HepG2 (cell line): ENCODE data around the gene ERO1A. TPM values are rescaled to one million over a fixed set of nuclear protein-coding genes. Genes with fewer than 3 reads are reported as not detected.

Experiments used
- ATAC-seq: fragments of 200-7000 bp; cut with Tn5 transposase; 3 replicates; pipeline ENCODE4 v1.9.1; 2020; ENCODE audit warnings: mild to moderate bottlenecking, moderate library complexity
- BruUV-seq: library from RNA; stranded (reverse); fragments of 400-500 nt; replicated peaks from 2 replicates; lab custom pipeline; 2021; lab: Mats Ljungman, UMichigan
- CTCF ChIA-PET: fragments of 300-600 bp; formaldehyde crosslinking; extraction: SDS; loops from one replicate; lab custom pipeline; 2021; ENCODE audit warnings: low total read pairs, inconsistent platforms, low intra/inter-chr PET ratio; lab: Yijun Ruan, JAX
- POLR2A ChIA-PET: fragments of 350-600 bp; sonication (Branson Sonifier 250); formaldehyde crosslinking; loops from one replicate; lab custom pipeline; 2020; ENCODE audit warnings: antibody characterized with exemption, inconsistent platforms; lab: Yijun Ruan, JAX
- DNase-seq: peaks from one replicate; pipeline ENCODE4 v3.0.0-alpha.2; 2015; ENCODE audit warnings: low spot score
- FAIRE-seq: peaks from 3 replicates; lab custom pipeline; 2011; peaks lifted over from hg19 to GRCh38; lab: Jason Lieb, UNC
- H2AFZ ChIP-seq: one replicate; pipeline ENCODE4 v1.6.1; 2011; ENCODE audit warnings: low read length, inconsistent platforms
- H3K27ac ChIP-seq: fragments of 300-600 bp; 3 replicates; pipeline ENCODE4 v1.8.0; 2011; ENCODE audit warnings: mixed run types, mild to moderate bottlenecking, mixed read lengths, low read length, inconsistent platforms; ENCODE audit not compliant: insufficient read depth; ENCODE audit errors: extremely low read length
- H3K27me3 ChIP-seq, 2 experiments: fragments of 200-600 bp in 1 of 2; 2 replicates in 1 of 2; 3 replicates in 1 of 2; pipeline versions ENCODE4 v1.6.0 to v1.8.0; 2011; ENCODE audit warnings: low read length in 2 of 2, mild to moderate bottlenecking in 2 of 2, moderate library complexity in 2 of 2, inconsistent platforms in 1 of 2; ENCODE audit not compliant: insufficient read depth in 2 of 2, control insufficient read depth in 1 of 2
- H3K36me3 ChIP-seq, 2 experiments: fragments of 200-600 bp in 1 of 2; replicated peaks in 1 of 2; 2 replicates in 1 of 2; 3 replicates in 1 of 2; pipeline versions ENCODE4 v1.5.1 to v1.8.0; 2011; ENCODE audit warnings: low read length in 2 of 2, inconsistent platforms in 1 of 2; ENCODE audit not compliant: insufficient read depth in 2 of 2, control insufficient read depth in 1 of 2
- H3K4me1 ChIP-seq: 2 replicates; pipeline ENCODE4 v1.5.1; 2012; ENCODE audit warnings: low read length, inconsistent platforms; ENCODE audit not compliant: insufficient read depth
- H3K4me2 ChIP-seq: 2 replicates; pipeline ENCODE4 v1.6.0; 2011; ENCODE audit warnings: low read depth, low read length, inconsistent platforms
- H3K4me3 ChIP-seq, 3 experiments: fragments of 200-600 bp in 1 of 3; sonication (generic), shearing (Covaris generic) in 1 of 3; replicated peaks in 1 of 3; 2 replicates each; pipeline ENCODE4 v1.5.1; 2011 to 2016; ENCODE audit warnings: low read length in 3 of 3, inconsistent platforms in 2 of 3, low read depth in 2 of 3, mild to moderate bottlenecking in 2 of 3, control low read depth in 1 of 3, mixed read lengths in 1 of 3; ENCODE audit not compliant: insufficient read depth in 1 of 3
- H3K79me2 ChIP-seq: one replicate; pipeline ENCODE4 v1.6.1; 2011; ENCODE audit warnings: low read length, inconsistent platforms; ENCODE audit not compliant: insufficient read depth
- H3K9ac ChIP-seq: 2 replicates; pipeline ENCODE4 v1.6.0; 2011; ENCODE audit warnings: mild to moderate bottlenecking, low read depth, low read length, inconsistent platforms; ENCODE audit not compliant: insufficient read depth
- H3K9me3 ChIP-seq: 2 replicates; pipeline ENCODE4 v1.5.1; 2012; ENCODE audit warnings: mild to moderate bottlenecking, low read length
- H4K20me1 ChIP-seq: 2 replicates; pipeline ENCODE4 v1.6.0; 2011; ENCODE audit warnings: inconsistent platforms, mild to moderate bottlenecking, low read length, moderate library complexity; ENCODE audit not compliant: insufficient read depth
- CEBPB ChIP-seq: IDR thresholded peaks from 2 replicates; pipeline ENCODE4 v1.6.1; 2011; ENCODE audit warnings: low read depth, low read length, improper control_type of control experiment, borderline replicate concordance
- CREB1 ChIP-seq, 2 experiments: fragments of 450-650 bp in 1 of 2; IDR thresholded peaks; 2 replicates each; pipeline ENCODE4 v1.6.1; 2016 to 2017; ENCODE audit warnings: control low read depth in 1 of 2, mild to moderate bottlenecking in 1 of 2, missing compliant biosample characterization in 1 of 2, missing genetic modification characterization in 1 of 2
- DNMT3B ChIP-seq: conservative IDR thresholded peaks from 2 replicates; pipeline ENCODE4 v1.6.1; 2016; ENCODE audit warnings: missing biosample characterization, control low read depth
- FOSL2 ChIP-seq: sonication (generic); formaldehyde crosslinking; IDR thresholded peaks from 2 replicates; pipeline ENCODE4 v1.4.0; 2020; ENCODE audit warnings: missing genetic modification reagents
- MIXL1 ChIP-seq: IDR thresholded peaks from 2 replicates; pipeline ENCODE4 v1.6.1; 2016
- SIN3B ChIP-seq: fragments of 150-350 bp; IDR thresholded peaks from 2 replicates; pipeline ENCODE4 v1.6.1; 2014; ENCODE audit warnings: low read length
- WGBS: methylation state at CpG from one replicate; pipeline ENCODE4 v1.1.6; 2017; ENCODE audit warnings: low lambda C conversion rate; 5-methylcytosine and 5-hydroxymethylcytosine counted together
- in situ Hi-C: cut with HindIII; loops from 2 replicates; pipeline ENCODE4 v1.10.0; 2017; ENCODE audit warnings: low pct_unique_long_range_greater_than_20kb; ENCODE audit not compliant: extremely low pct_ligation_motif_present
- intact Hi-C: fragments of 100-400 bp; cut with micrococcal nuclease; formaldehyde crosslinking; loops from one replicate; pipeline ENCODE4 v1.10.0; 2022; ENCODE audit not compliant: unreplicated experiment
- polyA plus RNA-seq, 8 experiments: library from polyadenylated mRNA; depleted of rRNA in 3 of 8; stranded (reverse) in 7 of 8; unstranded in 1 of 8; fragments of >200 nt; fragmentation: Illumina TruSeq in 4 of 8; extraction: Trizol in 4 of 8; gene quantifications; 2 replicates each; pipeline versions ENCODE4 v1.2.1 to v1.2.3, GENCODE V29; 2011 to 2016; ENCODE audit warnings: low read depth in 4 of 8, missing spikeins in 1 of 8, mixed read lengths in 1 of 8; ENCODE audit not compliant: insufficient read depth in 1 of 8
- total RNA-seq, 5 experiments: library from RNA; depleted of rRNA; stranded (reverse); fragments of >200 nt; fragmentation: Illumina TruSeq; extraction: Trizol; gene quantifications; 2 replicates each; pipeline ENCODE4 v1.2.3, GENCODE V29; 2016; ENCODE audit warnings: low read depth in 1 of 5

The ERO1A gene
- total and polyA plus RNA-seq, 2 of the 13 experiments (the other 11 are each of a cell fraction or from before 2014, with no cell fraction given) = 60.3 to 137 TPM

GRCh38 chr14:52703225-52703624, 7.9 kb upstream of the ERO1A start:
- CTCF ChIA-PET = no interaction called here

GRCh38 chr14:52701223-52701622, 5.9 kb upstream of the ERO1A start:
- in situ Hi-C loops (no loop called here), intact Hi-C loops (no loop called here)
- POLR2A ChIA-PET = no interaction called here
- CTCF ChIA-PET = no interaction called here
- peak overlapping the region; percentile 67 for H3K4me2 ChIP-seq
- H3K9ac ChIP-seq = 0 out of 2 replicates have a peak overlapping the region, but pooled peaks have one; percentile 3
- H3K36me3 ChIP-seq = no peaks in the 10 kb centered on the region
- no TSS peak for BruUV-seq
- H2AFZ ChIP-seq = peak overlapping the region; percentile 76
- H4K20me1 ChIP-seq = no peaks in the 10 kb centered on the region
- H3K27ac ChIP-seq = peak overlapping the region; percentile 67
- DNase-seq (no peak), FAIRE-seq (no peak), ATAC-seq (no peak)
- H3K9me3 ChIP-seq = no peaks in the 10 kb centered on the region
- H3K27me3 ChIP-seq = no peaks in the 10 kb centered on the region
- 81% methylated on average over 3 of the region's 3 CpGs for WGBS
- H3K79me2 ChIP-seq = no peaks in the 10 kb centered on the region
- peak overlapping the region in 2 of 3 experiments; percentile 8 to 20; a peak in 2 of 6 replicates for H3K4me3 ChIP-seq
- H3K4me1 ChIP-seq = peaks cover 62% of the 10 kb centered on the region
- TF ChIP-seq MIXL1 = no peak
- no peak for TF ChIP-seq DNMT3B (CRISPR knock-in tag)
- no peak for TF ChIP-seq CREB1 (IDR thresholded peaks at IDR 0.05)
- TF ChIP-seq CREB1 (CRISPR knock-in tag; IDR thresholded peaks at IDR 0.05) = peak; percentile 12; the same call in 1 of the 2 replicates

More at GRCh38 chr14:52703225-52703624, 7.9 kb upstream of the ERO1A start:
- in situ Hi-C loops (no loop called here), intact Hi-C loops (no loop called here)
- no peaks in the 10 kb centered on the region; the same call in 1 of the 2 replicates for H4K20me1 ChIP-seq
- no peak overlapping the region for H2AFZ ChIP-seq
- TF ChIP-seq FOSL2 (CRISPR knock-in tag) = peak; percentile 60; the same call in 1 of the 2 replicates
- peak; percentile 74 for TF ChIP-seq CEBPB
- TF ChIP-seq SIN3B = no peak
- H3K36me3 ChIP-seq = no peaks in the 10 kb centered on the region
- H3K4me2 ChIP-seq = no peak overlapping the region
- H3K27me3 ChIP-seq = no peaks in the 10 kb centered on the region; a peak in 1 of 5 replicates
- FAIRE-seq = no peak
- no peak overlapping the region for H3K27ac ChIP-seq
- peaks cover 48% of the 10 kb centered on the region for H3K4me1 ChIP-seq
- WGBS = 96% methylated on average over 3 of the region's 3 CpGs
- POLR2A ChIA-PET = no interaction called here
- no TSS peak for BruUV-seq
- H3K9me3 ChIP-seq = no peaks in the 10 kb centered on the region
- no peak for ATAC-seq
- no peak overlapping the region for H3K9ac ChIP-seq
- no peak for DNase-seq
- no peak overlapping the region for H3K4me3 ChIP-seq
- peaks cover 12% of the 10 kb centered on the region for H3K79me2 ChIP-seq
